Central memory CD4-positive, alpha-beta T cell (primary cell): ENCODE results near the gene KPNB1.

Source experiments
- DNase-seq: peaks from one replicate; pipeline ENCODE4 v3.0.0; 2022

KPNB1 gene

GRCh38 chr17:47714773-47715396, 65.2 kb downstream of the KPNB1 start:
- no peak for DNase-seq

GRCh38 chr17:47715669-47716325, 66.1 kb downstream of the KPNB1 start:
- DNase-seq = no peak

GRCh38 chr17:47716375-47716774, 66.7 kb downstream of the KPNB1 start:
- no peak for DNase-seq

GRCh38 chr17:47717261-47717697, 67.6 kb downstream of the KPNB1 start:
- no peak for DNase-seq

GRCh38 chr17:47717979-47718621, 68.4 kb downstream of the KPNB1 start:
- DNase-seq = no peak

GRCh38 chr17:47718634-47719405, 69.1 kb downstream of the KPNB1 start:
- DNase-seq = no peak

- no peak for DNase-seq
Measured at GRCh38 chr17:47719411-47720152, 69.9 kb downstream of the KPNB1 start.

GRCh38 chr17:47720196-47720595, 70.5 kb downstream of the KPNB1 start:
- no peak for DNase-seq

- DNase-seq = peak; percentile 38
Measured at GRCh38 chr17:47720754-47721533, 71.2 kb downstream of the KPNB1 start.

- DNase-seq = no peak
Measured at GRCh38 chr17:47721725-47722124, 72.0 kb downstream of the KPNB1 start.

- no peak for DNase-seq
Measured at GRCh38 chr17:47724705-47725104, 75.0 kb downstream of the KPNB1 start.

GRCh38 chr17:47725446-47726111, 75.9 kb downstream of the KPNB1 start:
- DNase-seq = no peak

GRCh38 chr17:47726796-47727703, 77.3 kb downstream of the KPNB1 start:
- no peak for DNase-seq

GRCh38 chr17:47727704-47728036, 78.0 kb downstream of the KPNB1 start:
- no peak for DNase-seq

- DNase-seq = no peak
Measured at GRCh38 chr17:47728214-47728877, 78.6 kb downstream of the KPNB1 start.

GRCh38 chr17:47729476-47729875, 79.8 kb downstream of the KPNB1 start:
- DNase-seq = no peak

- DNase-seq = no peak
Measured at GRCh38 chr17:47730681-47731080, 81.0 kb downstream of the KPNB1 start.

GRCh38 chr17:47731396-47731795, 81.7 kb downstream of the KPNB1 start:
- DNase-seq = no peak

- no peak for DNase-seq
Measured at GRCh38 chr17:47732399-47733046, 82.8 kb downstream of the KPNB1 start.
